ENCODE measurements around the gene CENPL.

CENPL gene

DNA sequence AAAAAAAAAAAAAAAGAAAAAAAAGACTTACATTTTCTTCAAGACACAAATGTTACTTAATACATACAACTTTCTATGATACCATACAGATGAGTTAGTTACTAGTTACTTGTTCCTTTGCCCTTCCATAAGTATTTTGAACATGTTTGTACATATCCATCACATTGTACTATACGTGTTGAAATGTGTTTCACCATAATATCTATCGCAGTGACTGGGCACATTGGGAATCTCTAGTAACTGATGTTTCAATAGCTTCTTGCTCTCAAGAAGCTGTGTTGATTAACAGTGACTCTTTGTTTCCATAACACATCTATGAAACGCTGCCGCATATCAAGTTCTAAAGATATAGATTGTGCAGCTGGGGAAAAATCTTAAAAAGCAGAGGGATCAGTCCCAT is 67.0 kb downstream of the CENPL start:
- DNase-seq = no peak

DNA sequence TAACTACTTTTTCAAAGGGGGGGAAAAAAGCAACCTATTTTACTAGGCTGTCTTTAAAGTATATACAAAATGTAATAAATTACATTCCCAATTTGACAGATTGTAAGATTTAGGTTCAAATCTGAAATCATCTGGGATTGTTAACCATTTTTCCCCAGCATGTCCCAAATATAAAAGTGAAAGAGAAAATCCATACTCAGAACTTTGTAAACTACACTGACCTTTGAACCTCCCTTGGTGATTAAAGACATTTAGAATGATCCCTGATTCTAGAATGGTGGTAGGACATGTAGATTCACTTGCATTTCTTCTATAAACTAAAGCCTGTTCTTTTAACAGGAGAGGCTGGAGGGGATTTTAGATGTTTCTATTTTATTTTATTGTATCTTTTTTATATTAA is 70.9 kb downstream of the CENPL start:
- no peak for DNase-seq
